NOMO-1 treated with DMSO at 0.1 percent for 48 hours (cell line): Measurements from ENCODE around the gene SPIRE2.
"Not testable (repeated sequence)": the region's sequence is repeated elsewhere in the genome, so short reads cannot be mapped to it uniquely, and the experiment has no call there.

Experiments
- DNase-seq: peaks from one replicate; lab custom pipeline; 2025; ENCODE audit not compliant: unreplicated experiment; lab: John Stamatoyannopoulos, UW

SPIRE2 gene

GRCh38 chr16:89912143-89912542, 83.9 kb downstream of the SPIRE2 start:
- no peak for DNase-seq

- no peak for DNase-seq
Measured at GRCh38 chr16:89912627-89913026, 84.4 kb downstream of the SPIRE2 start.

- no peak for DNase-seq
Measured at GRCh38 chr16:89913408-89914387, 85.4 kb downstream of the SPIRE2 start.

- not testable (repeated sequence) for DNase-seq
Measured at GRCh38 chr16:89914642-89915285, 86.5 kb downstream of the SPIRE2 start.

GRCh38 chr16:89915303-89916232, 87.3 kb downstream of the SPIRE2 start:
- no peak for DNase-seq

GRCh38 chr16:89917773-89918452, 89.6 kb downstream of the SPIRE2 start:
- peak; percentile 75 for DNase-seq

GRCh38 chr16:89918453-89919347, 90.4 kb downstream of the SPIRE2 start, which contains the start of gene MC1R:
Gene MC1R (plus strand): TSS chr16:89918862. CDS start chr16:89919259, 397 bp downstream.
- no peak for DNase-seq

GRCh38 chr16:89919535-89920406, 91.5 kb downstream of the SPIRE2 start:
- DNase-seq = no peak

- no peak for DNase-seq
Measured at GRCh38 chr16:89920723-89921122, 92.4 kb downstream of the SPIRE2 start.
